Skeletal muscle tissue (tissue), 4 donors: Measurements from ENCODE around the gene SH2D4B. TPM values are rescaled to one million over a fixed set of nuclear protein-coding genes. Genes with fewer than 3 reads are reported as not detected.

Experiments
- H3K27ac ChIP-seq: one replicate; pipeline ENCODE4 v1.7.0; 2013; ENCODE audit warnings: mild to moderate bottlenecking, low read depth, low read length, inconsistent platforms
- H3K27me3 ChIP-seq, 3 donors: one replicate each; pipeline ENCODE4 v1.7.0; 2013; ENCODE audit warnings: low read length in 3 of 3; ENCODE audit not compliant: control insufficient read depth in 3 of 3, insufficient read depth in 3 of 3
- H3K36me3 ChIP-seq, 3 donors: one replicate each; pipeline ENCODE4 v1.7.0; 2013; ENCODE audit warnings: low read length in 3 of 3; ENCODE audit not compliant: control insufficient read depth in 3 of 3, insufficient read depth in 3 of 3
- H3K4me1 ChIP-seq, 3 donors: one replicate each; pipeline ENCODE4 v1.7.0; 2013; ENCODE audit warnings: low read length in 3 of 3, mild to moderate bottlenecking in 3 of 3; ENCODE audit not compliant: control insufficient read depth in 3 of 3, insufficient read depth in 3 of 3
- H3K4me3 ChIP-seq, 3 donors: one replicate each; pipeline ENCODE4 v1.7.0; 2013; ENCODE audit warnings: low read length in 3 of 3
- H3K9ac ChIP-seq, 3 donors: one replicate each; pipeline ENCODE4 v1.7.0; 2013; ENCODE audit warnings: low read length in 3 of 3, mild to moderate bottlenecking in 3 of 3, moderate library complexity in 2 of 3, low read depth in 1 of 3
- H3K9me3 ChIP-seq, 3 donors: one replicate each; pipeline ENCODE4 v1.7.0; 2013; ENCODE audit warnings: low read length in 3 of 3; ENCODE audit not compliant: control insufficient read depth in 3 of 3
- total RNA-seq: library from RNA; depleted of rRNA; stranded (reverse); fragments of >200 nt; gene quantifications from one replicate; pipeline ENCODE4 v1.2.3, GENCODE V29; 2014
- donor health status: Osteomylitis.

Gene SH2D4B
- total RNA-seq, 1 donor from 2014 or later: under 0.01 TPM

DNA sequence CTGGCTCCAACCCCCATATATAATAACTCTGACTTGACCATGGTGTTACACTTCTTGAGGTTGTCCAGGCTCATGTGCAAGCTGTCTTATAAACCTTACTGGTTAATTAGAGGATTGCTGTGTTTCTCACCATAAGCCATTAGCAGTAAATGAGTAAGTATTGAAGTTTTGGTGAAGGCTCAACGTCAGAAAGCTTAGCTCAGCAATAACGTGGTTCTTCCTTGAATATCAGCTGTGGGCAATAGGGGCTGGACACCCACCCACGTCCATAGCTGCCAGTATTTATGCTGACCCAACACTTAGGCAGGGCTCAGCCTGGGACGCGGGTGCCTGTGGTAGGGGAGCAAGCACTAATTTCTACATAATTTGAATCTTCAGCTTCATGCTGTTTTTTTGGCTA is 134.1 kb downstream of the SH2D4B start:
- Histone ChIP-seq H3K27ac (no peak overlapping the region), H3K9ac (no peak overlapping the region), H3K36me3 (no peaks in the 10 kb centered on the region), H3K27me3 (peaks cover 0 to 4% (median 0%) of the 10 kb centered on the region in 3 donors), H3K4me3 (no peak overlapping the region), H3K4me1 (no peaks in the 10 kb centered on the region), H3K9me3 (no peaks in the 10 kb centered on the region)

DNA sequence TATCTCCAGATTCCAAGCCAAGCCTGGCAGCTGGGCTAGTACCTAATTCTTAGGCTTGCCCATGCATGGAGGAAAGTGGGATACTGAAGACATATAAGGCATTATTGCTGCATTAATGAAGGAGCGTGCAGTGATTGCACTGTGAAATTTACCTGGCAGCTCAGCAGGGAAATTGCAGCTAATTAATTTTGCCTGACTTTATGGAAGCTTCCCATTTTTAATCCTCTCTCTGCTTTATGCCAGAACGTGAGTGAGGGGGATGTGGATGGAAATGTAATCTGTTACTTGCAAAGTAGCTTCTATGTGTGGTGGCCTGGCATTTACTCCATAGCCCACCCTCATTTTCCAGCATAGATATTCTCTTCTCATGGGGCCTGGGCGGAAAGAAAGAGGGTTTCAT is 134.9 kb downstream of the SH2D4B start:
- Histone ChIP-seq H3K27ac (no peak overlapping the region), H3K4me1 (no peaks in the 10 kb centered on the region), H3K27me3 (peaks cover 0 to 4% (median 0%) of the 10 kb centered on the region in 3 donors), H3K9ac (no peak overlapping the region), H3K9me3 (no peaks in the 10 kb centered on the region), H3K4me3 (no peak overlapping the region), H3K36me3 (no peaks in the 10 kb centered on the region)

DNA sequence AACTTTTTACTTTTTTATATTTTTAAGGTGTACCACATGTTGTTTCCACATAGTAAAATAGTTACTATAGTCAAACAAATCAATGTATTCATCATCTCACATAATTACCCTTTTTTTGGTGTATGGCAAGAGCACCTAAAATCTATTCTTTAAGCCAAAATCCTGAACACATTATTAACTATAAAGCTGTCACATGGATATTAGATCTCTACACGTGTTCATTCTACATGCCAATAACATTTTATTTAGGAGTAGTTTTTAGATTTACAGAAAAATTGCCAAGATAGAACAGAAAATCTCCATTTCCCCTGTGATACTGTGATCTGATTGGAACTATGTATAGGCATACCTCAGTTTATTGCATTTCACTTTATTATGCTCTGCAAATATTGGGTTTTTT is 137.1 kb downstream of the SH2D4B start:
- H3K4me3 ChIP-seq: no peak overlapping the region
- H3K27me3 ChIP-seq: peaks cover 0 to 4% (median 0%) of the 10 kb centered on the region in 3 donors
- H3K27ac ChIP-seq: no peak overlapping the region
- H3K4me1 ChIP-seq: no peaks in the 10 kb centered on the region
- H3K9ac ChIP-seq: no peak overlapping the region
- H3K36me3 ChIP-seq: no peaks in the 10 kb centered on the region
- H3K9me3 ChIP-seq: no peaks in the 10 kb centered on the region

GRCh38 chr10:80681142-80681541 is 143.4 kb downstream of the SH2D4B start:
- no peak overlapping the region for H3K4me3 ChIP-seq
- no peaks in the 10 kb centered on the region for H3K27me3 ChIP-seq
- no peak overlapping the region for H3K27ac ChIP-seq
- H3K36me3 ChIP-seq: no peaks in the 10 kb centered on the region
- H3K4me1 ChIP-seq: no peaks in the 10 kb centered on the region
- H3K9ac ChIP-seq: no peak overlapping the region
- no peaks in the 10 kb centered on the region for H3K9me3 ChIP-seq

DNA sequence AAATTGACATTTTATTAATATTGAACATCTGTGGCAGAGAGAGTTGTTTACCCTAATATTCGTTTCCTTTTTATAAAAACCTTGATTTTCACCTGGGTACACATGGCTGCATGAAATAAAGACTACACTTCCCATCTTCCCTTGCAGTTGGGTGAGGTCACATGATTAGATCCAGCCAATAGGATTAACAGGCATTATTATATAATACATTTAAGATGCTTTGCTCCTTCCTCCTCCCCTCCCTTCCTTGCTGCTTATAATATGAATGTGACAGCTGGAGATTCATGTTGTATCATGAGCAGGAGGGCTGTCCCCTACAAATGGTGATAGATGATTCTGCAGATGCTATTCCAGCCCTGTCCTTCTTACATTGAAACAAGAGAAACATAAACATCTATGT is 146.6 kb downstream of the SH2D4B start:
- Histone ChIP-seq H3K27me3 (peaks cover 0 to 2% (median 0%) of the 10 kb centered on the region in 3 donors), H3K36me3 (no peaks in the 10 kb centered on the region), H3K27ac (no peak overlapping the region), H3K9me3 (no peaks in the 10 kb centered on the region), H3K9ac (no peak overlapping the region), H3K4me1 (no peaks in the 10 kb centered on the region), H3K4me3 (no peak overlapping the region)

DNA sequence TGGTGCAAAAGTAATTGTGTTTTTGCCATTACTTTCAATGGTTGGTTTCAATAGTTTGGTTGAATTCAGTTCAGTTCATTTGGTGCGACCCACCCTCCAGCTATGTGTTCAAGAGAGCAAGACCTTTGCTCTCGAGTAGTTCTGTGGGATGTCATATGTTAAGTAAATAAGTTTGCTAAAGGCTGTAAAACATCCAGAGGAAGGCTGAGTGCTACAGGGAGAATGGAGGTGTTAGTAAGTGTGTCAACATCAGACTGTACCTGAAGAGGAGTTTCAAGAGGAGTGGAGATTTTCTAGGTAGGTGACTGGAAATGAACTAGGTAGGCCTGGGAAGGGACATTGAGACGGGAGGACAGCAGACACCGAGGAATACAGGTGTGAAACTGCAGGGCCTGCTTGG is 147.7 kb downstream of the SH2D4B start:
- H3K27ac ChIP-seq: no peak overlapping the region
- peaks cover 0 to 12% (median 3%) of the 10 kb centered on the region in 3 donors for H3K27me3 ChIP-seq
- no peak overlapping the region for H3K4me3 ChIP-seq
- H3K9ac ChIP-seq: no peak overlapping the region
- H3K4me1 ChIP-seq: no peaks in the 10 kb centered on the region
- H3K9me3 ChIP-seq: no peaks in the 10 kb centered on the region
- H3K36me3 ChIP-seq: no peaks in the 10 kb centered on the region

DNA sequence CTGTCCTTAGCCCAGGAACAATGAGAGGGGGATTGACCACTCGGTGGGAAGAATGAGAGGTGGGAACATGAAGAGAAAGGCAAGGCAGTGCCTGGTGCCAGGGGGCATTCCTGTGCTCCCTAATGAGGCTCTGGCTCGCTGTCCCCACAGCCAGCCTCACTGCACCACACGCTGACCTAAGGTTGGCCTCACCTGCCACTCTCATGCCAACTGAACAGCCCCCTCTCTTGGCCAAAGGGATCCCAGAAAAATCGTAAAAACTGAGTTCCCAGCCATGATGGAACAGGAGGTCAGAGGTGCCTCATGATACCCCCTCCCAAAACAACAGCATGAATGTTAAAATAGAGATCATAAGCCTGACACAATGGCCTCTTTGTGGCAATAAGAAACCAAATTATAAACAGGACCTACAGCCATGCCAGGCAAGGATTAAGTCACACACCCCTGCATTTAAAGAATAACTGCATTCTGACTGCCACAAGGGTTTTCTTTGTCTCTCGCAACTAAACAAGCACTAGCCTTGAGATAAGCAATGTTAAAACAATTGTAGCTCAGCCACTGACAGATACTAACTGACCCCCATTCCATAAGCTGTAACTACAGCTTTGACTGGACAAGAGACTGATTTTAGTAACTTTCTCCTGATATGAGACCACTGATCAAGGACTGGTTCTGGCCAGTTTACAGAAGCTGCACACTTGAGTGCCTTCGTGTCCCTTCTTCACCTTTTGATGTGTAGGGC is 149.2 kb downstream of the SH2D4B start:
- H3K9ac ChIP-seq: no peak overlapping the region
- no peaks in the 10 kb centered on the region for H3K4me1 ChIP-seq
- H3K27me3 ChIP-seq: peaks cover 0 to 12% (median 6%) of the 10 kb centered on the region in 3 donors
- H3K9me3 ChIP-seq: no peaks in the 10 kb centered on the region
- no peaks in the 10 kb centered on the region for H3K36me3 ChIP-seq
- no peak overlapping the region for H3K4me3 ChIP-seq
- no peak overlapping the region for H3K27ac ChIP-seq

DNA sequence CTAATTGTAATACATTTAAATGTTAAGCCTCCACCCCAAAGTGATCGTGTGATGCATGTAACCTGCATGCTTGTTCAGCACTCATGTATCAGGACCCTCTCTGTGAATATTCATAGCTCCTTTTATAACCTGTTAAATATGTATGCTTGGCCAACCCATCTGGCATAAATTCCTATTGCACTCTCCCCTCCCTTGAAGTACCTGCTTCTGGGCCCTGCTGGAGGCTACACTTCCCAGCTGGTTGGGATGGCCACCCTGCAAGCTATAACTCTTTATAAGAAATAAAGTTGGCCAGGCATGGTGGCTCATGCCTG is 149.7 kb downstream of the SH2D4B start:
- Histone ChIP-seq H3K4me3 (no peak overlapping the region), H3K4me1 (no peaks in the 10 kb centered on the region), H3K27ac (no peak overlapping the region), H3K27me3 (peaks cover 0 to 12% (median 6%) of the 10 kb centered on the region in 3 donors), H3K36me3 (no peaks in the 10 kb centered on the region), H3K9me3 (no peaks in the 10 kb centered on the region), H3K9ac (no peak overlapping the region)

DNA sequence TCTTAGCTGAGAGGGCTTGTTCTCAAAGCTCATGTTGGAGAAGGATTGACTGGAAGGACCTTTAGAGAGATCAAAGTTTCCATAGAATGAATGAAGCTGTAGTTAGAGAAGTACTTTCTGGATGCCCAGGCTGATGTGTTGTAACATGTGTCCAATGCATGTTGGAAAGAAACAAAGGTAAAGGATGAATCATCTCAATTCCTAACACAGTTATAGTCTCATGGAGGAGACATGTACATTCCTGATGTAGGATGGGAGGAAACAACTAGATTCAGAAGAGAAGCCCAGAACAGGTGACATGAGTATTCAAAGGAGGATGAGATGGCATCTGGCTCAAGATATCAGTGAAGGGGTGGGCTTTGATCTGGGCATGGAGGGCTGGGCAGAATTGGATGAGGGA is 152.7 kb downstream of the SH2D4B start:
- Histone ChIP-seq H3K27ac (no peak overlapping the region), H3K4me1 (no peaks in the 10 kb centered on the region), H3K4me3 (no peak overlapping the region), H3K36me3 (no peaks in the 10 kb centered on the region), H3K9ac (no peak overlapping the region), H3K27me3 (peaks cover 0 to 15% (median 6%) of the 10 kb centered on the region in 3 donors), H3K9me3 (no peaks in the 10 kb centered on the region)

- no peak overlapping the region for H3K9ac ChIP-seq
- H3K4me1 ChIP-seq: no peaks in the 10 kb centered on the region
- no peaks in the 10 kb centered on the region for H3K9me3 ChIP-seq
- no peak overlapping the region for H3K27ac ChIP-seq
- no peak overlapping the region for H3K4me3 ChIP-seq
- peaks cover 0 to 15% (median 6%) of the 10 kb centered on the region in 3 donors for H3K27me3 ChIP-seq
- H3K36me3 ChIP-seq: no peaks in the 10 kb centered on the region
Measured at GRCh38 chr10:80691441-80691840, 153.7 kb downstream of the SH2D4B start.
